Adrenal gland (tissue), 19 donors: ENCODE measurements around the gene SLCO1B3. TPM values are rescaled to one million over a fixed set of nuclear protein-coding genes. Genes with fewer than 3 reads are reported as not detected.
"Not testable (repeated sequence)": the region's sequence is repeated elsewhere in the genome, so short reads cannot be mapped to it uniquely, and the experiment has no call there.

Experiments used
- DNase-seq, 7 donors: peaks; one replicate each; pipeline ENCODE4 v3.0.0-alpha.2; 2019 to 2020
- H3K27ac ChIP-seq, 5 donors: fragments of 200-600 bp; sonication (generic) in 4 of 5; 1 replicate in 3 of 5; 2 replicates in 2 of 5; pipeline versions ENCODE4 v1.5.1 to v1.8.0; 2016 to 2020; ENCODE audit warnings: mild to moderate bottlenecking in 1 of 5
- H3K27me3 ChIP-seq: fragments of 200-600 bp; 2 replicates; pipeline ENCODE4 v1.8.0; 2021
- H3K36me3 ChIP-seq, 2 donors: fragments of 200-600 bp; replicated peaks in 1 of 2; 1 replicate in 1 of 2; 2 replicates in 1 of 2; pipeline versions ENCODE4 v1.5.1 to v1.8.0; 2018 to 2022
- H3K4me1 ChIP-seq, 2 donors: fragments of 200-600 bp; replicated peaks in 1 of 2; 1 replicate in 1 of 2; 2 replicates in 1 of 2; pipeline versions ENCODE4 v1.5.1 to v1.8.0; 2018 to 2021
- H3K4me3 ChIP-seq, 4 donors: fragments of 200-600 bp; sonication (generic) in 3 of 4; one replicate each; pipeline ENCODE4 v1.5.1; 2016 to 2018
- H3K9me3 ChIP-seq, 3 donors: fragments of 200-600 bp; sonication (generic) in 1 of 3; replicated peaks in 1 of 3; 1 replicate in 2 of 3; 2 replicates in 1 of 3; pipeline versions ENCODE4 v1.5.1 to v1.8.0; 2016 to 2021
- POLR2A ChIP-seq, 2 donors: fragments of 450-650 bp; IDR thresholded peaks; one replicate each; pipeline ENCODE4 v1.6.1; 2017; ENCODE audit warnings: antibody characterized with exemption in 2 of 2, mild to moderate bottlenecking in 2 of 2, moderate library complexity in 1 of 2
- WGBS, 4 donors: extraction: QIAGEN DNeasy Blood & Tissue Kit in 2 of 4; methylation state at CpG; one replicate each; pipeline versions ENCODE4 v1.1.5 to v1.1.7; 2013 to 2017; 5-methylcytosine and 5-hydroxymethylcytosine counted together
- intact Hi-C, 2 donors: fragments of 100-400 bp; cut with DNase I; formaldehyde crosslinking; loops; one replicate each; pipeline versions ENCODE4 v1.14.1 to v1.15.0; 2022 to 2023
- long read RNA-seq, 10 donors: library from polyadenylated mRNA in 3 of 10; unstranded in 2 of 10; stranded (forward) in 1 of 10; transcript quantifications; one replicate each; pipeline ENCODE4 v2.0.0 and lab custom pipeline, GENCODE V29; 2021 to 2026
- polyA plus RNA-seq, 3 donors: library from polyadenylated mRNA; stranded (reverse); fragments of 200-250 nt in 2 of 3; fragments of 350-450 nt in 1 of 3; fragmentation: Illumina TruSeq in 1 of 3; extraction: RNeasy Lipid Tissue Mini Kit (QIAGEN cat#74804) in 1 of 3; gene quantifications; one replicate each; pipeline ENCODE4 v1.2.3, GENCODE V29; 2013 to 2014
- total RNA-seq, 9 donors: library from RNA; depleted of rRNA in 4 of 9; stranded (reverse); fragments of >200 nt in 4 of 9; fragments of 120-200 nt in 1 of 9; fragmentation: NEBNext Ultra II Directional in 1 of 9; extraction: Animal tissue kit (Norgen Biotek cat#: 25700) in 1 of 9; gene quantifications; one replicate each; pipeline versions ENCODE4 v1.1.0 to v1.2.4, GENCODE V29; 2013 to 2023
- TF ChIP-seq, protein P1 (sequence below), 6 experiments: fragments of 450-650 bp in 4 of 6; fragments of 200-600 bp in 2 of 6; sonication (generic) in 1 of 6; IDR thresholded peaks; 1 replicate in 5 of 6; 2 replicates in 1 of 6; pipeline versions ENCODE4 v1.5.1 to v1.8.0; 2016 to 2021; ENCODE audit warnings: antibody characterized with exemption in 6 of 6, mild to moderate bottlenecking in 2 of 6, moderate library complexity in 1 of 6
- donor health status: healthy with polysubstance abuse.
- donor health status: Bipolar disorder and iron deficiency.
- donor health status: DM: yes; HTN: yes; CAD: no.
- donor health status: DM: no; HTN: no; CAD: no.
- donor health status: DM: no; HTN: no; CAD: no.
- donor health status: DM: yes; HTN: yes; CAD: no.

SLCO1B3 gene
- total RNA-seq (not detected), polyA plus RNA-seq (under 1 TPM in 1 of 3 donors, not detected in 2; 0.07 TPM)
- long read RNA-seq, donor 1 = 0 reads
- long read RNA-seq, donor 2 = 0 reads
- long read RNA-seq, donor 3 = 0 reads
- long read RNA-seq, donor 4 = 0 reads
- long read RNA-seq, donor 5 = 0 reads
- long read RNA-seq, donor 6 = 0 reads
- long read RNA-seq, donor 7 = 0 reads
- long read RNA-seq, donor 8 = 0 reads
- long read RNA-seq, donor 9 = 0 reads
- long read RNA-seq, donor 10 = 0 reads

- no peak for DNase-seq
- TF ChIP-seq, protein P1, sequence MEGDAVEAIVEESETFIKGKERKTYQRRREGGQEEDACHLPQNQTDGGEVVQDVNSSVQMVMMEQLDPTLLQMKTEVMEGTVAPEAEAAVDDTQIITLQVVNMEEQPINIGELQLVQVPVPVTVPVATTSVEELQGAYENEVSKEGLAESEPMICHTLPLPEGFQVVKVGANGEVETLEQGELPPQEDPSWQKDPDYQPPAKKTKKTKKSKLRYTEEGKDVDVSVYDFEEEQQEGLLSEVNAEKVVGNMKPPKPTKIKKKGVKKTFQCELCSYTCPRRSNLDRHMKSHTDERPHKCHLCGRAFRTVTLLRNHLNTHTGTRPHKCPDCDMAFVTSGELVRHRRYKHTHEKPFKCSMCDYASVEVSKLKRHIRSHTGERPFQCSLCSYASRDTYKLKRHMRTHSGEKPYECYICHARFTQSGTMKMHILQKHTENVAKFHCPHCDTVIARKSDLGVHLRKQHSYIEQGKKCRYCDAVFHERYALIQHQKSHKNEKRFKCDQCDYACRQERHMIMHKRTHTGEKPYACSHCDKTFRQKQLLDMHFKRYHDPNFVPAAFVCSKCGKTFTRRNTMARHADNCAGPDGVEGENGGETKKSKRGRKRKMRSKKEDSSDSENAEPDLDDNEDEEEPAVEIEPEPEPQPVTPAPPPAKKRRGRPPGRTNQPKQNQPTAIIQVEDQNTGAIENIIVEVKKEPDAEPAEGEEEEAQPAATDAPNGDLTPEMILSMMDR (IDR thresholded peaks at IDR 0.05) = no peak
- TF ChIP-seq POLR2A (IDR thresholded peaks at IDR 0.05) = no peak
- no peaks in the 10 kb centered on the region for H3K27me3 ChIP-seq
- intact Hi-C loops = no loop called here
- H3K4me3 ChIP-seq = no peak within 1 kb of the TSS
- H3K36me3 ChIP-seq = no peaks in the 10 kb centered on the region
- no peaks in the 10 kb centered on the region for H3K9me3 ChIP-seq
- WGBS, 4 donors = 81 to 86% (median 85%) methylated on average over 2 of the region's 2 CpGs
- no peaks in the 10 kb centered on the region for H3K4me1 ChIP-seq
- H3K27ac ChIP-seq = no peak within 1 kb of the TSS
Observed at GRCh38 chr12:20810487-20810886, at the start of gene SLCO1B3. TSS of gene SLCO1B3 (plus strand) at chr12:20810705. CDS start at chr12:20815739, 5,034 bp downstream.

GRCh38 chr12:20777420-20777819 is 33.1 kb upstream of the SLCO1B3 start:
- WGBS, 4 donors = 60 to 87% (median 80%) methylated on average over 2 to 20 of the region's 20 CpGs
- no peak for TF ChIP-seq POLR2A (IDR thresholded peaks at IDR 0.05)
- TF ChIP-seq, protein P1 (IDR thresholded peaks at IDR 0.05) = no peak
- H3K36me3 ChIP-seq = no peaks in the 10 kb centered on the region
- no peaks in the 10 kb centered on the region for H3K4me1 ChIP-seq
- H3K27me3 ChIP-seq = no peaks in the 10 kb centered on the region
- H3K27ac ChIP-seq = no peak overlapping the region
- DNase-seq = no peak
- no peak overlapping the region for H3K4me3 ChIP-seq
- H3K9me3 ChIP-seq = no peaks in the 10 kb centered on the region
- intact Hi-C loops = no loop called here

GRCh38 chr12:20778969-20779368 is 31.5 kb upstream of the SLCO1B3 start:
- intact Hi-C loops = no loop called here
- DNase-seq = no peak
- Histone ChIP-seq H3K27ac (no peak overlapping the region), H3K9me3 (no peaks in the 10 kb centered on the region), H3K36me3 (no peaks in the 10 kb centered on the region), H3K4me1 (no peaks in the 10 kb centered on the region), H3K4me3 (no peak overlapping the region), H3K27me3 (no peaks in the 10 kb centered on the region)
- WGBS, 4 donors = 71 to 84% (median 75%) methylated on average over 2 of the region's 2 CpGs
- no peak for TF ChIP-seq POLR2A (IDR thresholded peaks at IDR 0.05)
- TF ChIP-seq, protein P1 (IDR thresholded peaks at IDR 0.05) = no peak

- H3K27me3 ChIP-seq, H3K9me3 ChIP-seq, H3K4me1 ChIP-seq, H3K36me3 ChIP-seq, DNase-seq, H3K27ac ChIP-seq, intact Hi-C loops, H3K4me3 ChIP-seq: not testable (repeated sequence)
- 58 to 72% (median 60%) methylated on average over 3 of the region's 3 CpGs for WGBS, 4 donors
Observed at GRCh38 chr12:20779971-20780370, 30.5 kb upstream of the SLCO1B3 start.

- intact Hi-C loops, H3K4me1 ChIP-seq: not testable (repeated sequence)
Observed at GRCh38 chr12:20783796-20784357, 26.6 kb upstream of the SLCO1B3 start.

More at GRCh38 chr12:20783796-20784357, 26.6 kb upstream of the SLCO1B3 start:
- DNase-seq, H3K27me3 ChIP-seq, H3K9me3 ChIP-seq, H3K36me3 ChIP-seq, H3K27ac ChIP-seq, H3K4me3 ChIP-seq: not testable (repeated sequence)
- WGBS, 4 donors = 94 to 95% (median 95%) methylated on average over 9 to 13 of the region's 13 CpGs
